Measurements from ENCODE around the gene DCK. TPM values are rescaled to one million over a fixed set of nuclear protein-coding genes. Genes with fewer than 3 reads are reported as not detected.

Gene DCK
- total RNA-seq, 6 experiments from 2014 or later, result 1.9 to 7.2 (median 3.6) TPM

- Histone ChIP-seq H3K27ac (no peak overlapping the region), H3K36me3 (peaks cover 0 to 4% (median 0%) of the 10 kb centered on the region in 4 donors), H3K4me3 (no peak overlapping the region), H3K4me1 (no peaks in the 10 kb centered on the region), H3K9me3 (no peaks in the 10 kb centered on the region), H3K27me3 (no peaks in the 10 kb centered on the region)
- TF ChIP-seq POLR2A (IDR thresholded peaks at IDR 0.05) (no peak), CTCF (IDR thresholded peaks at IDR 0.05) (no peak)
- intact Hi-C loops (cut with DNase I), result no loop called here
- no peak for DNase-seq
- ATAC-seq, result no peak
- 93% methylated on average over 7 of the region's 7 CpGs for WGBS (ENCODE audit: insufficient coverage, low coverage, low lambda C conversion rate, missing lambda C conversion rate)
Observed at GRCh38 chr4:70969076-70969475, 24.4 kb upstream of the DCK start.

- WGBS (ENCODE audit: insufficient coverage, low coverage, low lambda C conversion rate, missing lambda C conversion rate), result 84% methylated on average over 3 of the region's 3 CpGs
- Histone ChIP-seq H3K27me3 (no peaks in the 10 kb centered on the region), H3K27ac (no peak overlapping the region), H3K4me1 (no peaks in the 10 kb centered on the region), H3K4me3 (no peak overlapping the region), H3K9me3 (no peaks in the 10 kb centered on the region), H3K36me3 (peaks cover 0 to 5% (median 0%) of the 10 kb centered on the region in 4 donors)
- ATAC-seq, result no peak
- DNase-seq, result no peak
- intact Hi-C loops (cut with DNase I), result no loop called here
- no peak for TF ChIP-seq CTCF (IDR thresholded peaks at IDR 0.05)
- TF ChIP-seq POLR2A (IDR thresholded peaks at IDR 0.05), result no peak
Observed at GRCh38 chr4:70976252-70976651, 17.2 kb upstream of the DCK start.

GRCh38 chr4:70979445-70980008 lies 13.9 kb upstream of the DCK start:
- intact Hi-C loops (cut with DNase I), result no loop called here
- DNase-seq, result no peak
- Histone ChIP-seq H3K27ac (no peak overlapping the region), H3K4me1 (no peaks in the 10 kb centered on the region), H3K36me3 (peaks cover 0 to 5% (median 0%) of the 10 kb centered on the region in 4 donors), H3K27me3 (no peaks in the 10 kb centered on the region), H3K9me3 (no peaks in the 10 kb centered on the region), H3K4me3 (no peak overlapping the region)
- no peak for TF ChIP-seq POLR2A (IDR thresholded peaks at IDR 0.05)
- no peak for TF ChIP-seq CTCF (IDR thresholded peaks at IDR 0.05)
- 93% methylated on average over 1 of the region's 1 CpG for WGBS (ENCODE audit: insufficient coverage, low coverage, low lambda C conversion rate, missing lambda C conversion rate)
- ATAC-seq, result no peak

- H3K27ac ChIP-seq, result no peak overlapping the region
- no peaks in the 10 kb centered on the region for H3K4me1 ChIP-seq
- TF ChIP-seq POLR2A (IDR thresholded peaks at IDR 0.05) (no peak), CTCF (IDR thresholded peaks at IDR 0.05) (no peak)
- ATAC-seq (no peak), DNase-seq (no peak)
- no peaks in the 10 kb centered on the region for H3K9me3 ChIP-seq
- no peak overlapping the region for H3K4me3 ChIP-seq
- peaks cover 0 to 5% (median 0%) of the 10 kb centered on the region in 4 donors for H3K36me3 ChIP-seq
- intact Hi-C loops (cut with DNase I), result no loop called here
- no peaks in the 10 kb centered on the region for H3K27me3 ChIP-seq
Observed at GRCh38 chr4:70980196-70980595, 13.3 kb upstream of the DCK start.

GRCh38 chr4:70984106-70984505 lies 9.3 kb upstream of the DCK start:
- no peak overlapping the region for H3K27ac ChIP-seq
- no peaks in the 10 kb centered on the region for H3K9me3 ChIP-seq
- no peak for TF ChIP-seq POLR2A (IDR thresholded peaks at IDR 0.05)
- no peak for TF ChIP-seq CTCF (IDR thresholded peaks at IDR 0.05)
- no peaks in the 10 kb centered on the region for H3K27me3 ChIP-seq
- no peak overlapping the region for H3K4me3 ChIP-seq
- ATAC-seq (no peak), DNase-seq (no peak)
- intact Hi-C loops (cut with DNase I), result no loop called here
- no peaks in the 10 kb centered on the region for H3K4me1 ChIP-seq
- H3K36me3 ChIP-seq, result peaks cover 0 to 2% (median 0%) of the 10 kb centered on the region in 4 donors
